ENCODE measurements around the gene RBFOX2.

DNA sequence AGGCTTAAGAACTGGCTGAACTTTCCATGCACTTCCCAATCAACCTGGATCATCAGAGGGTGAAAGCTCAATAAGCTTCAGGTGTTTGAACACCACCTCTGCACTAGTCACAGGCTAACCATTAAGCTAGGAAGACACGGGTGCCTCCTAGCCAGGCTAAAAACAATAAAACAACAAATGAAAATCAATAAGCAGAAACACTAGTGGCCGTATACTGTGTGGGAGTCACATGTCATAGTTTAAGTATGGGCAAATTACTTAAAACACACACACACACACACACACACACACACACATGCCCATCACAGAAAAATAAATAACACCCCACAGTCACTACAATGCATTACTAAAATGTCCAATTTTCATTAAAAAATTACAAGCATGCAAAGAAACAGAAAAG lies 225.7 kb downstream of the RBFOX2 start:
- TF ChIP-seq, protein P1, sequence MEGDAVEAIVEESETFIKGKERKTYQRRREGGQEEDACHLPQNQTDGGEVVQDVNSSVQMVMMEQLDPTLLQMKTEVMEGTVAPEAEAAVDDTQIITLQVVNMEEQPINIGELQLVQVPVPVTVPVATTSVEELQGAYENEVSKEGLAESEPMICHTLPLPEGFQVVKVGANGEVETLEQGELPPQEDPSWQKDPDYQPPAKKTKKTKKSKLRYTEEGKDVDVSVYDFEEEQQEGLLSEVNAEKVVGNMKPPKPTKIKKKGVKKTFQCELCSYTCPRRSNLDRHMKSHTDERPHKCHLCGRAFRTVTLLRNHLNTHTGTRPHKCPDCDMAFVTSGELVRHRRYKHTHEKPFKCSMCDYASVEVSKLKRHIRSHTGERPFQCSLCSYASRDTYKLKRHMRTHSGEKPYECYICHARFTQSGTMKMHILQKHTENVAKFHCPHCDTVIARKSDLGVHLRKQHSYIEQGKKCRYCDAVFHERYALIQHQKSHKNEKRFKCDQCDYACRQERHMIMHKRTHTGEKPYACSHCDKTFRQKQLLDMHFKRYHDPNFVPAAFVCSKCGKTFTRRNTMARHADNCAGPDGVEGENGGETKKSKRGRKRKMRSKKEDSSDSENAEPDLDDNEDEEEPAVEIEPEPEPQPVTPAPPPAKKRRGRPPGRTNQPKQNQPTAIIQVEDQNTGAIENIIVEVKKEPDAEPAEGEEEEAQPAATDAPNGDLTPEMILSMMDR (IDR thresholded peaks at IDR 0.05), result no peak
- TF ChIP-seq POLR2AphosphoS5 (IDR thresholded peaks at IDR 0.05; ENCODE audit: low read depth, low read length), result no peak

Measured in Panc1 (cell line).